ENCODE results near the gene LTB. TPM values are rescaled to one million over a fixed set of nuclear protein-coding genes. Genes with fewer than 3 reads are reported as not detected.

Gene LTB
- total and polyA plus RNA-seq, 2 of the 4 experiments (the other 2 are of a cell fraction) = not detected

DNA sequence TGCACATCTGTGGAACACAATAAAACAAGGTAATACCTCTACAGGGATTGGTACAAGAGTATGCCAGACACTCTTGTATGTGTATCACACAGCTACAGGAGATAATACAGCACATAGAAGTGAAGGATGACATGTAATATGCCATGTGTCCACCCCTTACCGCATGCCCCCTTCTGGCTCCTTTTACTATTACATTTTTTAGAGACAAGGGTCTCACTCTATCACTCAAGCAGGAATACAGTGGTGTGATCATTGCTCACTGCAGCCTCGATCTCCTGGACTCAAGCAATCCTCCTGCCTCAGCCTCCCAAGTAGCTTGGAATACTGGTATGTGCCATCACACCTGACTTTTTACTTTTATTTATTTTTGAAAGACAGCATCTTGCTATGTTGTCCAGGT is 14.8 kb upstream of the LTB start:
- H3K9me1 ChIP-seq (ENCODE audit: insufficient read depth, low read length) = peaks cover 3% of the 10 kb centered on the region; the same call in 1 of the 2 replicates
- dilution Hi-C loops (cut with HindIII; ENCODE audit: low sequenced_read_pairs, unreplicated experiment) (no loop called here), in situ Hi-C loops (cut with MboI; ENCODE audit: low sequenced_read_pairs) (loop anchor here (5.0 kb wide), 2 partner anchors 50 to 105 kb away; partner anchors contain the start of genes ATP6V1G2 and NFKBIL1), intact Hi-C loops (cut with micrococcal nuclease) (loop anchor here (5.0 kb wide), 1 partner anchor 200 kb away; no protein-coding TSS in a partner anchor)
- DNase-seq (peak; percentile 31), ATAC-seq (ENCODE audit: low read depth) (peak; percentile 56; the same call in 1 of the 2 replicates)
- TF ChIP-seq RAD21 (IDR thresholded peaks at IDR 0.05; ENCODE audit: low read length) = peak; percentile 42
- peak; percentile 44 for TF ChIP-seq SMC3 (IDR thresholded peaks at IDR 0.05; ENCODE audit: low read depth, low read length)
- TF ChIP-seq, protein P1, sequence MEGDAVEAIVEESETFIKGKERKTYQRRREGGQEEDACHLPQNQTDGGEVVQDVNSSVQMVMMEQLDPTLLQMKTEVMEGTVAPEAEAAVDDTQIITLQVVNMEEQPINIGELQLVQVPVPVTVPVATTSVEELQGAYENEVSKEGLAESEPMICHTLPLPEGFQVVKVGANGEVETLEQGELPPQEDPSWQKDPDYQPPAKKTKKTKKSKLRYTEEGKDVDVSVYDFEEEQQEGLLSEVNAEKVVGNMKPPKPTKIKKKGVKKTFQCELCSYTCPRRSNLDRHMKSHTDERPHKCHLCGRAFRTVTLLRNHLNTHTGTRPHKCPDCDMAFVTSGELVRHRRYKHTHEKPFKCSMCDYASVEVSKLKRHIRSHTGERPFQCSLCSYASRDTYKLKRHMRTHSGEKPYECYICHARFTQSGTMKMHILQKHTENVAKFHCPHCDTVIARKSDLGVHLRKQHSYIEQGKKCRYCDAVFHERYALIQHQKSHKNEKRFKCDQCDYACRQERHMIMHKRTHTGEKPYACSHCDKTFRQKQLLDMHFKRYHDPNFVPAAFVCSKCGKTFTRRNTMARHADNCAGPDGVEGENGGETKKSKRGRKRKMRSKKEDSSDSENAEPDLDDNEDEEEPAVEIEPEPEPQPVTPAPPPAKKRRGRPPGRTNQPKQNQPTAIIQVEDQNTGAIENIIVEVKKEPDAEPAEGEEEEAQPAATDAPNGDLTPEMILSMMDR (conservative IDR thresholded peaks at IDR 0.05; ENCODE audit: low read depth, low read length) = peak; percentile 37
- TF ChIP-seq RCOR1 (IDR thresholded peaks at IDR 0.05; ENCODE audit: insufficient replicate concordance, low read length) = no peak
- CTCF ChIA-PET = interaction anchor here (1.0 to 2.1 kb wide), 2 partner anchors 16 to 51 kb away, joined by 3 to 15 read pairs; partner anchors contain the start of gene ATP6V1G2
- H3K27me3 ChIP-seq (ENCODE audit: control insufficient read depth, insufficient read depth, low read length) = no peaks in the 10 kb centered on the region; the same call in 1 of the 2 replicates
- H3K56ac ChIP-seq (ENCODE audit: extremely low read depth, insufficient read depth, low read length) = no peak overlapping the region
- H2BK15ac ChIP-seq (ENCODE audit: low read depth, low read length) = no peak overlapping the region
- H3K4ac ChIP-seq (ENCODE audit: low read depth, low read length) = no peak overlapping the region
- H3K18ac ChIP-seq (ENCODE audit: low read depth, low read length) = no peak overlapping the region
- no peak overlapping the region for H2AK5ac ChIP-seq (ENCODE audit: low read depth, low read length)
- H2BK20ac ChIP-seq (ENCODE audit: low read depth, low read length) = no peak overlapping the region
- H3K36me3 ChIP-seq (ENCODE audit: control insufficient read depth, insufficient read depth, low read length) = no peaks in the 10 kb centered on the region
- H3K9me3 ChIP-seq (ENCODE audit: control insufficient read depth, insufficient read depth, low read length) = no peaks in the 10 kb centered on the region
- no peak overlapping the region for H4K8ac ChIP-seq (ENCODE audit: low read depth in 2 of 2, low read length in 2 of 2)
- no peak overlapping the region for H3K4me3 ChIP-seq (ENCODE audit: insufficient read depth, low read depth, low read length)
- H2AFZ ChIP-seq (replicated peaks; ENCODE audit: low read length, poor library complexity) = no peak overlapping the region
- no peak overlapping the region for H2AK9ac ChIP-seq (replicated peaks; ENCODE audit: low read depth, low read length, poor library complexity)
- POLR2A ChIA-PET (ENCODE audit: unreplicated experiment) = interaction anchor here (0.6 kb wide), 1 partner anchor 72 kb away, joined by 4 read pairs; no protein-coding TSS in a partner anchor
- H3K4me2 ChIP-seq (ENCODE audit: low read depth, low read length) = no peak overlapping the region
- no peaks in the 10 kb centered on the region for H3K4me1 ChIP-seq (ENCODE audit: control insufficient read depth, insufficient read depth, low read length)
- H4K20me1 ChIP-seq (ENCODE audit: insufficient read depth, low read length) = no peaks in the 10 kb centered on the region
- H3K9ac ChIP-seq (ENCODE audit: low read depth, low read length) = no peak overlapping the region
- H3K27ac ChIP-seq (ENCODE audit: insufficient read depth, low read length) = no peak overlapping the region
- WGBS, 2 experiments (ENCODE audit: extremely low coverage in 2 of 2, insufficient read length in 1 of 2) = 20% methylated on average over 2 of the region's 2 CpGs; no CpG with 5 or more reads in 1 of the 2 experiments
- no peak overlapping the region for H4K5ac ChIP-seq (ENCODE audit: low read depth, low read length)
- H3K79me1 ChIP-seq (ENCODE audit: low read depth in 1 of 2, low read length in 2 of 2) = no peaks in the 10 kb centered on the region
- H3K23ac ChIP-seq (ENCODE audit: low read depth, low read length) = no peak overlapping the region
- no peak overlapping the region for H3K14ac ChIP-seq (replicated peaks; ENCODE audit: low read depth, low read length)
- no TSS peak for BruUV-seq (replicated peaks)
- no peak overlapping the region for H2BK5ac ChIP-seq (ENCODE audit: low read depth, low read length, poor library complexity, severe bottlenecking)
- H2BK120ac ChIP-seq (ENCODE audit: low read depth, low read length) = no peak overlapping the region
- H4K91ac ChIP-seq (ENCODE audit: insufficient read depth, low read depth, low read length) = no peak overlapping the region
